DND-41 (cell line): Measurements from ENCODE around the gene RHCE.
A peak's percentile ranks its signal among the peaks of the same experiment; 100 is the strongest.

Source experiments
- ATAC-seq: fragments of 200-7000 bp; cut with Tn5 transposase; 3 replicates; pipeline ENCODE4 v1.9.1; 2021; ENCODE audit warnings: low read depth; ENCODE audit not compliant: insufficient read depth
- DNase-seq: peaks from one replicate; pipeline ENCODE4 v3.0.0-alpha.2; 2020
- H2AFZ ChIP-seq: 2 replicates; pipeline ENCODE4 v1.6.0; 2012; ENCODE audit warnings: low read depth, low read length
- H3K27ac ChIP-seq: 2 replicates; pipeline ENCODE4 v1.5.1; 2012; ENCODE audit warnings: low read length, inconsistent platforms
- H3K27me3 ChIP-seq: fragments of 200-600 bp; sonication (generic); 2 replicates; pipeline ENCODE4 v1.6.0; 2012; ENCODE audit warnings: low read length, mild to moderate bottlenecking, inconsistent platforms; ENCODE audit not compliant: insufficient read depth, poor library complexity
- H3K36me3 ChIP-seq: 2 replicates; pipeline ENCODE4 v1.5.1; 2012; ENCODE audit warnings: low read length, inconsistent platforms; ENCODE audit not compliant: insufficient read depth
- H3K4me1 ChIP-seq: 2 replicates; pipeline ENCODE4 v1.5.1; 2012; ENCODE audit warnings: mild to moderate bottlenecking, low read length; ENCODE audit not compliant: insufficient read depth
- H3K4me2 ChIP-seq: 2 replicates; pipeline ENCODE4 v1.6.0; 2012; ENCODE audit warnings: mild to moderate bottlenecking, moderate library complexity, low read length, inconsistent platforms; ENCODE audit not compliant: insufficient read depth
- H3K4me3 ChIP-seq, 2 experiments: fragments of 200-600 bp in 1 of 2; shearing (Covaris generic) in 1 of 2; 2 replicates each; pipeline ENCODE4 v1.5.1; 2012 to 2016; ENCODE audit warnings: inconsistent platforms in 2 of 2, low read length in 2 of 2, mild to moderate bottlenecking in 2 of 2, low read depth in 1 of 2, moderate library complexity in 1 of 2
- H3K79me2 ChIP-seq: 2 replicates; pipeline ENCODE4 v1.6.0; 2012; ENCODE audit warnings: low read length, inconsistent platforms; ENCODE audit not compliant: insufficient read depth
- H3K9ac ChIP-seq: 2 replicates; pipeline ENCODE4 v1.6.0; 2012; ENCODE audit warnings: low read depth, mild to moderate bottlenecking, inconsistent platforms, low read length, moderate library complexity
- H3K9me3 ChIP-seq: 2 replicates; pipeline ENCODE4 v1.5.1; 2012; ENCODE audit warnings: low read length, moderate library complexity, mild to moderate bottlenecking, inconsistent platforms; ENCODE audit not compliant: insufficient read depth, severe bottlenecking
- H4K20me1 ChIP-seq: 2 replicates; pipeline ENCODE4 v1.6.0; 2012; ENCODE audit warnings: low read length; ENCODE audit not compliant: insufficient read depth
- CTCF ChIP-seq: IDR thresholded peaks from 2 replicates; pipeline ENCODE4 v1.5.1; 2012; ENCODE audit warnings: borderline replicate concordance, low read length, moderate library complexity, mild to moderate bottlenecking; ENCODE audit not compliant: poor library complexity, severe bottlenecking; ENCODE audit errors: extremely low read depth
- EZH2 ChIP-seq: IDR thresholded peaks from 3 replicates; pipeline ENCODE4 v1.6.1; 2012; ENCODE audit warnings: borderline replicate concordance, low read depth, mild to moderate bottlenecking, moderate library complexity, low read length, inconsistent platforms; ENCODE audit not compliant: severe bottlenecking

The RHCE gene

GRCh38 chr1:25433389-25434186 lies 13.0 kb upstream of the RHCE start:
- Histone ChIP-seq H3K27me3 (no peaks in the 10 kb centered on the region), H3K36me3 (peaks cover 8% of the 10 kb centered on the region), H3K4me1 (peaks cover 54% of the 10 kb centered on the region), H2AFZ (no peak overlapping the region), H3K4me2 (peak overlapping the region; percentile 97), H3K9me3 (no peaks in the 10 kb centered on the region), H3K9ac (peak overlapping the region; percentile 20; the same call in 1 of the 2 replicates), H3K27ac (no peak overlapping the region; the same call in 1 of the 2 replicates), H4K20me1 (peaks cover 65% of the 10 kb centered on the region), H3K4me3 (peak overlapping the region in 1 of 2 experiments; percentile 14; a peak in 1 of 4 replicates), H3K79me2 (peaks cover 78% of the 10 kb centered on the region)
- ATAC-seq (no peak), DNase-seq (no peak)
- TF ChIP-seq EZH2, result no peak
- TF ChIP-seq CTCF, result no peak

- peak overlapping the region; percentile 97 for H3K4me2 ChIP-seq
- peaks cover 58% of the 10 kb centered on the region for H4K20me1 ChIP-seq
- H3K36me3 ChIP-seq, result peaks cover 8% of the 10 kb centered on the region
- peak overlapping the region; percentile 82; the same call in 1 of the 2 replicates for H3K9ac ChIP-seq
- H3K27ac ChIP-seq, result no peak overlapping the region
- no peak for ATAC-seq
- peaks cover 54% of the 10 kb centered on the region for H3K4me1 ChIP-seq
- H2AFZ ChIP-seq, result no peak overlapping the region
- no peaks in the 10 kb centered on the region for H3K9me3 ChIP-seq
- no peaks in the 10 kb centered on the region for H3K27me3 ChIP-seq
- peaks cover 71% of the 10 kb centered on the region for H3K79me2 ChIP-seq
- H3K4me3 ChIP-seq, result peak overlapping the region in 1 of 2 experiments; percentile 77; a peak in 2 of 4 replicates
- DNase-seq, result no peak
- TF ChIP-seq CTCF (no peak), EZH2 (no peak)
Measured at GRCh38 chr1:25432749-25433388, 12.2 kb upstream of the RHCE start.

GRCh38 chr1:25431955-25432719 lies 11.5 kb upstream of the RHCE start:
- Histone ChIP-seq H3K4me1 (peaks cover 54% of the 10 kb centered on the region), H3K9me3 (no peaks in the 10 kb centered on the region), H2AFZ (no peak overlapping the region), H3K27ac (peak overlapping the region; percentile 61; the same call in 1 of the 2 replicates), H3K36me3 (peaks cover 2% of the 10 kb centered on the region), H3K79me2 (peaks cover 64% of the 10 kb centered on the region), H4K20me1 (peaks cover 51% of the 10 kb centered on the region), H3K4me2 (peak overlapping the region; percentile 97), H3K4me3 (peak overlapping the region; percentile 75 to 77), H3K27me3 (no peaks in the 10 kb centered on the region), H3K9ac (peak overlapping the region; percentile 82)
- DNase-seq, result no peak
- no peak for TF ChIP-seq EZH2
- no peak for TF ChIP-seq CTCF
- no peak for ATAC-seq
